Body of pancreas (tissue), 4 donors: ENCODE measurements around the gene NPHP3.

ENCODE experiments used
- CTCF ChIP-seq, 7 experiments: fragments of 450-650 bp in 4 of 7; fragments of 200-600 bp in 3 of 7; sonication (generic) in 3 of 7; IDR thresholded peaks; one replicate each; pipeline ENCODE4 v1.5.1; 2016 to 2019; ENCODE audit warnings: antibody characterized with exemption in 7 of 7
- POLR2A ChIP-seq, 3 donors: fragments of 450-650 bp; IDR thresholded peaks; one replicate each; pipeline ENCODE4 v1.6.1; 2016; ENCODE audit warnings: antibody characterized with exemption in 3 of 3, mild to moderate bottlenecking in 2 of 3

DNA sequence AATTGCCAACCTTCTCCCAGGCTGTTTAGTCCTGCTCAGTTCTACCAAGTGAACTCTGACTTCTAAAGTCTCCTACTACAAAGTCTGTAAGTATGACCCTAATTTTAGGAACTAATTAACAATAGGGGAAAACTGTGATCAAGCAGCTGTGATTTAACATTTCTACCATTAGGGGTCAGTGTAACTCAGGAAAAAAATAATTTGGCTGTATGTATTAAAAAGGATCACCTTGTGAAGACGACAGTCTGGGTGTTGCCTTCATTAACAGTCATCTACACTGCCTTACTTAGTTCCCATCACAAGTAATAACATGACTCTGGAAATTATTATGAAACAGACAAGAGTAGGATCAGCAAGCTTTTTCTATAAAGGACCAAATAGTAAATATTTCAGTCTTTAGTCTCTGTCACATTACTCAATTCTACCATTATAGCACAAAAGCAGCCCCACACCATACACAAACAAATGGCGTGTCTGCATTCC, 4.2 kb upstream of the NPHP3 start:
- TF ChIP-seq CTCF (IDR thresholded peaks at IDR 0.05) (peak; percentile 57 to 82 (median 78)), POLR2A (IDR thresholded peaks at IDR 0.05) (no peak)
